H9 (cell line): ENCODE results near the gene THBS2. TPM values are rescaled to one million over a fixed set of nuclear protein-coding genes. Genes with fewer than 3 reads are reported as not detected.

Source experiments
- DNase-seq: peaks from one replicate; pipeline ENCODE4 v3.0.0-alpha.2; 2017
- H2AFZ ChIP-seq: one replicate; pipeline ENCODE4 v1.6.1; 2013; ENCODE audit warnings: mild to moderate bottlenecking, low read length, control low read depth, moderate library complexity
- H2AK5ac ChIP-seq: 2 replicates; pipeline ENCODE4 v1.6.1; 2013; ENCODE audit warnings: low read length, control low read depth, mixed read lengths; ENCODE audit not compliant: insufficient read length
- H2BK120ac ChIP-seq: one replicate; pipeline ENCODE4 v1.6.1; 2013; ENCODE audit warnings: low read depth, mild to moderate bottlenecking, low read length, control low read depth, inconsistent platforms; ENCODE audit not compliant: poor library complexity, severe bottlenecking
- H2BK12ac ChIP-seq: 2 replicates; pipeline ENCODE4 v1.6.1; 2013; ENCODE audit warnings: low read length, control low read depth, mixed read lengths, low read depth; ENCODE audit not compliant: insufficient read length
- H2BK15ac ChIP-seq: 2 replicates; pipeline ENCODE4 v1.6.1; 2013; ENCODE audit warnings: low read depth, low read length, control low read depth
- H2BK20ac ChIP-seq: one replicate; pipeline ENCODE4 v1.6.1; 2013; ENCODE audit warnings: low read depth, mild to moderate bottlenecking, low read length, control low read depth, inconsistent platforms; ENCODE audit not compliant: poor library complexity, severe bottlenecking
- H2BK5ac ChIP-seq: 2 replicates; pipeline ENCODE4 v1.6.1; 2013; ENCODE audit warnings: low read length, control low read depth, mixed read lengths; ENCODE audit not compliant: insufficient read length
- H3K14ac ChIP-seq: 2 replicates; pipeline ENCODE4 v1.6.1; 2013; ENCODE audit warnings: low read length, control low read depth; ENCODE audit not compliant: insufficient read depth
- H3K18ac ChIP-seq: 2 replicates; pipeline ENCODE4 v1.6.1; 2013; ENCODE audit warnings: low read depth, mild to moderate bottlenecking, mixed read lengths, low read length, control low read depth; ENCODE audit not compliant: insufficient read length
- H3K23ac ChIP-seq: 2 replicates; pipeline ENCODE4 v1.6.1; 2013; ENCODE audit warnings: low read length, control low read depth, mixed read lengths, low read depth; ENCODE audit not compliant: insufficient read length
- H3K23me2 ChIP-seq: 2 replicates; pipeline ENCODE4 v1.6.1; 2013; ENCODE audit warnings: low read depth, mild to moderate bottlenecking, mixed read lengths, low read length, control low read depth; ENCODE audit not compliant: insufficient read length, poor library complexity, severe bottlenecking
- H3K27ac ChIP-seq: 2 replicates; pipeline ENCODE4 v1.5.1; 2013; ENCODE audit warnings: low read length, control low read depth, mixed read lengths, low read depth; ENCODE audit not compliant: insufficient read length
- H3K27me3 ChIP-seq: 2 replicates; pipeline ENCODE4 v1.6.1; 2013; ENCODE audit warnings: low read length, control low read depth, inconsistent platforms; ENCODE audit not compliant: insufficient read depth
- H3K4ac ChIP-seq: 2 replicates; pipeline ENCODE4 v1.6.1; 2013; ENCODE audit warnings: low read depth, mild to moderate bottlenecking, control low read depth, inconsistent platforms, low read length, moderate library complexity
- H3K4me1 ChIP-seq: 2 replicates; pipeline ENCODE4 v1.6.1; 2013; ENCODE audit warnings: low read length, control low read depth, inconsistent platforms; ENCODE audit not compliant: insufficient read depth
- H3K4me2 ChIP-seq: 2 replicates; pipeline ENCODE4 v1.6.1; 2013; ENCODE audit warnings: low read length, control low read depth, mixed read lengths; ENCODE audit not compliant: insufficient read length, insufficient read depth
- H3K56ac ChIP-seq: 2 replicates; pipeline ENCODE4 v1.6.1; 2013; ENCODE audit warnings: low read depth, mild to moderate bottlenecking, mixed read lengths, low read length, control low read depth; ENCODE audit not compliant: insufficient read length
- H3K79me1 ChIP-seq: 2 replicates; pipeline ENCODE4 v1.6.1; 2013; ENCODE audit warnings: low read depth, mild to moderate bottlenecking, moderate library complexity, low read length, control low read depth, inconsistent platforms; ENCODE audit not compliant: insufficient read depth, poor library complexity, severe bottlenecking
- H3K79me2 ChIP-seq: 2 replicates; pipeline ENCODE4 v1.6.1; 2013; ENCODE audit warnings: low read length, control low read depth, inconsistent platforms; ENCODE audit not compliant: insufficient read depth
- H3K9ac ChIP-seq: 2 replicates; pipeline ENCODE4 v1.6.1; 2013; ENCODE audit warnings: low read length, control low read depth, mixed read lengths; ENCODE audit not compliant: insufficient read length; ENCODE audit errors: extremely low read depth
- H3K9me3 ChIP-seq: one replicate; pipeline ENCODE4 v1.6.1; 2013; ENCODE audit warnings: low read depth, low read length, inconsistent platforms; ENCODE audit not compliant: control insufficient read depth
- H3T11ph ChIP-seq: one replicate; pipeline ENCODE4 v1.6.1; 2013; ENCODE audit warnings: mild to moderate bottlenecking, low read length, control low read depth, inconsistent platforms
- H4K20me1 ChIP-seq: one replicate; pipeline ENCODE4 v1.6.1; 2013; ENCODE audit not compliant: control insufficient read depth, insufficient read length, insufficient read depth
- H4K5ac ChIP-seq: 2 replicates; pipeline ENCODE4 v1.6.1; 2013; ENCODE audit warnings: low read depth, mild to moderate bottlenecking, mixed read lengths, low read length, control low read depth; ENCODE audit not compliant: insufficient read length
- H4K8ac ChIP-seq: replicated peaks from 2 replicates; pipeline ENCODE4 v1.6.1; 2013; ENCODE audit warnings: low read length, control low read depth, mixed read lengths, low read depth; ENCODE audit not compliant: insufficient read length
- H4K91ac ChIP-seq: 2 replicates; pipeline ENCODE4 v1.6.1; 2013; ENCODE audit warnings: low read depth, mild to moderate bottlenecking, moderate library complexity, mixed read lengths, low read length, control low read depth; ENCODE audit not compliant: insufficient read length
- H3K27ac Mint-ChIP-seq, 3 experiments: 2 replicates in 2 of 3; 3 replicates in 1 of 3; pipeline ENCODE4 v1.8.0; 2020 to 2021; ENCODE audit warnings: mixed read lengths in 3 of 3, mild to moderate bottlenecking in 1 of 3, moderate library complexity in 1 of 3
- H3K27me3 Mint-ChIP-seq: 2 replicates; pipeline ENCODE4 v1.8.0; 2021; ENCODE audit warnings: low read depth, mild to moderate bottlenecking, moderate library complexity, mixed read lengths
- H3K36me3 Mint-ChIP-seq, 3 experiments: 2 replicates in 2 of 3; 3 replicates in 1 of 3; pipeline ENCODE4 v1.8.0; 2020 to 2021; ENCODE audit warnings: low read depth in 3 of 3, mixed read lengths in 3 of 3; ENCODE audit not compliant: insufficient read depth in 1 of 3
- H3K4me1 Mint-ChIP-seq, 2 experiments: 2 replicates each; pipeline ENCODE4 v1.8.0; 2020; ENCODE audit warnings: mixed read lengths in 2 of 2
- H3K4me3 Mint-ChIP-seq, 2 experiments: 2 replicates in 1 of 2; 3 replicates in 1 of 2; pipeline ENCODE4 v1.8.0; 2020 to 2021; ENCODE audit warnings: mild to moderate bottlenecking in 2 of 2, mixed read lengths in 2 of 2, moderate library complexity in 1 of 2
- H3K9me3 Mint-ChIP-seq, 2 experiments: 2 replicates in 1 of 2; 3 replicates in 1 of 2; pipeline ENCODE4 v1.8.0; 2020; ENCODE audit warnings: mild to moderate bottlenecking in 2 of 2, mixed read lengths in 2 of 2, moderate library complexity in 1 of 2
- WGBS: extraction: QIAGEN DNeasy Blood & Tissue Kit; methylation state at CpG from one replicate; pipeline ENCODE4 v1.1.7; 2013; ENCODE audit warnings: missing lambda C conversion rate, low lambda C conversion rate, mixed read lengths; ENCODE audit not compliant: insufficient read length; ENCODE audit errors: extremely low coverage; 5-methylcytosine and 5-hydroxymethylcytosine counted together
- total RNA-seq: library from RNA; stranded (reverse); gene quantifications from 2 replicates; pipeline ENCODE4 v1.2.1, GENCODE V29; 2021
- TF ChIP-seq, protein P1 (sequence below): fragments of 200-600 bp; sonication (generic); conservative IDR thresholded peaks from 3 replicates; pipeline ENCODE4 v1.8.0; 2021; ENCODE audit warnings: antibody characterized with exemption, mild to moderate bottlenecking

THBS2 gene
- total RNA-seq, 1 experiment from 2014 or later, result 14.7 TPM

DNA sequence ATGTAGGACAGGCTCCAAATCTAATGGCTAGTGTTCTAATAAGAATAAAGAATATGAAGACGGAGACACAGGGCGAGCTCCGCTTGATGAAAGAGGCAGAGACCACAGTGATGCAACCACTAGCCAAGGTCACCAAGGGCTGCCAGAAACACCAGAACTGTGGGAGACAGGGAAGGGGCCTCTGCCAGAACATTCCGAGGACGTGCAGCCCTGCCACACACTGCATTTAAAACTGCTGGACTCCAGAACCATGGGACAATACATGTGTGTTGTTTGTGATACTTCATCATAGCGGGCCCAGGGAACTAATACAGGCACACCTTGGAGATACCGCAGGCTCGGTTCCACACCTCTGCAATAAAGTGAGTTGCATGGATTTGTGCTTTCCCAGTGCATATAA, 2.9 kb upstream of the THBS2 start:
- H3K56ac ChIP-seq, result no peak overlapping the region
- no peak overlapping the region for H2AFZ ChIP-seq
- peaks cover 0 to 9% (median 0%) of the 10 kb centered on the region in 3 experiments; a peak in 3 of 7 replicates for H3K36me3 Mint-ChIP-seq
- peaks cover 53% of the 10 kb centered on the region for H3K27me3 Mint-ChIP-seq
- H4K5ac ChIP-seq, result no peak overlapping the region
- no peak overlapping the region for H3K27ac Mint-ChIP-seq
- no peaks in the 10 kb centered on the region for H4K20me1 ChIP-seq
- H3K4me1 Mint-ChIP-seq, result peaks cover 43% of the 10 kb centered on the region in 2 experiments
- no peaks in the 10 kb centered on the region for H3K79me2 ChIP-seq
- H2BK20ac ChIP-seq, result no peak overlapping the region
- H3K4me2 ChIP-seq, result no peak overlapping the region
- H3K23ac ChIP-seq, result no peak overlapping the region
- no peak overlapping the region for H3K27ac ChIP-seq
- H3T11ph ChIP-seq, result no peak overlapping the region
- H2BK5ac ChIP-seq, result no peak overlapping the region
- H2BK12ac ChIP-seq, result no peak overlapping the region
- WGBS, result no CpG with 5 or more reads among the region's 8 CpGs
- H3K4me1 ChIP-seq, result peaks cover 6% of the 10 kb centered on the region; the same call in 1 of the 2 replicates
- TF ChIP-seq, protein P1, sequence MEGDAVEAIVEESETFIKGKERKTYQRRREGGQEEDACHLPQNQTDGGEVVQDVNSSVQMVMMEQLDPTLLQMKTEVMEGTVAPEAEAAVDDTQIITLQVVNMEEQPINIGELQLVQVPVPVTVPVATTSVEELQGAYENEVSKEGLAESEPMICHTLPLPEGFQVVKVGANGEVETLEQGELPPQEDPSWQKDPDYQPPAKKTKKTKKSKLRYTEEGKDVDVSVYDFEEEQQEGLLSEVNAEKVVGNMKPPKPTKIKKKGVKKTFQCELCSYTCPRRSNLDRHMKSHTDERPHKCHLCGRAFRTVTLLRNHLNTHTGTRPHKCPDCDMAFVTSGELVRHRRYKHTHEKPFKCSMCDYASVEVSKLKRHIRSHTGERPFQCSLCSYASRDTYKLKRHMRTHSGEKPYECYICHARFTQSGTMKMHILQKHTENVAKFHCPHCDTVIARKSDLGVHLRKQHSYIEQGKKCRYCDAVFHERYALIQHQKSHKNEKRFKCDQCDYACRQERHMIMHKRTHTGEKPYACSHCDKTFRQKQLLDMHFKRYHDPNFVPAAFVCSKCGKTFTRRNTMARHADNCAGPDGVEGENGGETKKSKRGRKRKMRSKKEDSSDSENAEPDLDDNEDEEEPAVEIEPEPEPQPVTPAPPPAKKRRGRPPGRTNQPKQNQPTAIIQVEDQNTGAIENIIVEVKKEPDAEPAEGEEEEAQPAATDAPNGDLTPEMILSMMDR, result no peak
- H3K9ac ChIP-seq, result no peak overlapping the region
- H3K9me3 ChIP-seq, result no peaks in the 10 kb centered on the region
- H3K9me3 Mint-ChIP-seq, result peaks cover 8 to 9% of the 10 kb centered on the region in 2 experiments; a peak in 3 of 5 replicates
- no peak overlapping the region for H2AK5ac ChIP-seq
- H2BK15ac ChIP-seq, result no peak overlapping the region
- no peak overlapping the region for H4K8ac ChIP-seq
- H3K27me3 ChIP-seq, result no peaks in the 10 kb centered on the region; the same call in 1 of the 2 replicates
- H3K4me3 Mint-ChIP-seq, result no peak overlapping the region
- H2BK120ac ChIP-seq, result no peak overlapping the region
- no peak overlapping the region for H3K14ac ChIP-seq
- H3K18ac ChIP-seq, result no peak overlapping the region
- no peaks in the 10 kb centered on the region for H3K79me1 ChIP-seq
- H4K91ac ChIP-seq, result no peak overlapping the region
- peaks cover 16% of the 10 kb centered on the region for H3K23me2 ChIP-seq
- no peak overlapping the region for H3K4ac ChIP-seq
- DNase-seq, result no peak
